Neural cell (in vitro differentiated cells): ENCODE results near the gene TSEN34.

ENCODE experiments used
- CTCF ChIP-seq: fragments of 450-650 bp; IDR thresholded peaks from 2 replicates; pipeline ENCODE4 v1.5.1; 2014; ENCODE audit warnings: antibody characterized with exemption, mild to moderate bottlenecking, moderate library complexity; ENCODE audit not compliant: poor library complexity, severe bottlenecking
- EP300 ChIP-seq: fragments of 450-650 bp; conservative IDR thresholded peaks from 2 replicates; pipeline ENCODE4 v1.6.1; 2014; ENCODE audit warnings: antibody characterized with exemption, mild to moderate bottlenecking, moderate library complexity; ENCODE audit not compliant: poor library complexity, severe bottlenecking
- EZH2 ChIP-seq: fragments of 200-600, 300-800 bp; shearing (Covaris generic), sonication (generic); IDR thresholded peaks from 2 replicates; pipeline ENCODE4 v1.6.1; 2014; ENCODE audit warnings: antibody characterized with exemption, low read length, borderline replicate concordance, mild to moderate bottlenecking; ENCODE audit not compliant: insufficient read depth, poor library complexity, severe bottlenecking
- POLR2AphosphoS5 ChIP-seq: IDR thresholded peaks from 2 replicates; pipeline ENCODE4 v1.6.1; 2012
- RAD21 ChIP-seq: fragments of 450-650 bp; conservative IDR thresholded peaks from 2 replicates; pipeline ENCODE4 v1.6.1; 2014; ENCODE audit warnings: antibody characterized with exemption, mild to moderate bottlenecking, moderate library complexity
- REST ChIP-seq: IDR thresholded peaks from 2 replicates; pipeline ENCODE4 v1.6.1; 2012; ENCODE audit warnings: borderline replicate concordance
- SMC3 ChIP-seq: fragments of 450-650 bp; conservative IDR thresholded peaks from 2 replicates; pipeline ENCODE4 v1.6.1; 2014; ENCODE audit warnings: antibody characterized with exemption, mild to moderate bottlenecking, moderate library complexity; ENCODE audit not compliant: poor library complexity
- TAF1 ChIP-seq: IDR thresholded peaks from 2 replicates; pipeline ENCODE4 v1.6.1; 2012; ENCODE audit warnings: low read depth

DNA sequence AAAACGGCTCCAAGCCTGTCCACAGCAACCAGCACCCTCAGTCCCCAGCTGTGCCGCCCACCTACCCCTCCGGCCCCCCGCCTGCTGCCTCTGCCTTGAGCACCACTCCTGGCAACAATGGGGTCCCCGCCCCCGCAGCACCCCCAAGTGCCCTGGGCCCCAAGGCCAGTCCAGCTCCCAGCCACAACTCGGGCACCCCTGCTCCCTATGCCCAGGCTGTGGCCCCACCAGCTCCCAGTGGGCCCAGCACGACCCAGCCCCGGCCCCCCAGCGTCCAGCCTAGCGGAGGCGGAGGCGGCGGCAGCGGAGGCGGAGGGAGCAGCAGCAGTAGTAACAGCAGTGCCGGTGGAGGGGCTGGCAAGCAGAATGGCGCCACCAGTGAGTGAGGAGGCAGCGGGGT, 43.0 kb upstream of the TSEN34 start:
- TF ChIP-seq CTCF (no peak), REST (no peak), EZH2 (no peak), POLR2AphosphoS5 (no peak), RAD21 (no peak), EP300 (no peak), TAF1 (no peak), SMC3 (no peak)
